Measurements from ENCODE around the gene ADAM17.

DNA sequence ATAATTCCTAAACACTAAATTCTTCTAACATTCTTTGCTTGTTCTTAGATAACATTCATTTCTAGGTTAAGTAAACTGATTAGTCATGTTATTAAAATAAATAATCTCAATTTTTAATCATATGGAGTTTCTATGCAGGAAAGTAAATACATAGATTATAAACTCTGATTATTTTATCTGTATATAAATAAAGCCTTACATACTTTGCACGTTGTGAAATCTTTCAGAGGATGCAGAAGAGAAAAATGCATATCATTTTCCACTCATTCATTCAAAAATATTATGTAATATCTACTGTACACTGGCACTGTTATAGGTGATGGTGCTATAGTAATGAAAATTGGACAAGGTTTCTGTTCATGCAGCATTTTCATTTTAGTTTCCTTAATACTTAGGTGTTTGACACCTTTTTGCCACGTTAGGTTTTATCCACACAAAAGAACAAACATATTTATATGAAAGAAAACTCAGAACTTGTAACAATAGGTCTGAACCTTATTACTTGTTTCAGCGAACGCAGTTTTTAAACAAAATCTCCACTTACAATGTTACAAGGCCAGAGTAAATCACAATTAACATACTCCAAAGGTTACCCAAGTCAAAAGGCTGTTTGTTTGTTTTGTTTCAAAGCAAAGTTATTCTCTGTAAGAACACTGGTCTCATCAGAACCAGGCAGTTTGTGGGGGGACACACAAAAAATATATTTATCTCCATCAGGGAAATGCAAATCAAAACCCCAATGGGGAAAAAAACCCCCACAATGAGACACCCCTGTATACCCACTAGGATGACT is 27.4 kb downstream of the ADAM17 start:
- TF ChIP-seq, protein P1, sequence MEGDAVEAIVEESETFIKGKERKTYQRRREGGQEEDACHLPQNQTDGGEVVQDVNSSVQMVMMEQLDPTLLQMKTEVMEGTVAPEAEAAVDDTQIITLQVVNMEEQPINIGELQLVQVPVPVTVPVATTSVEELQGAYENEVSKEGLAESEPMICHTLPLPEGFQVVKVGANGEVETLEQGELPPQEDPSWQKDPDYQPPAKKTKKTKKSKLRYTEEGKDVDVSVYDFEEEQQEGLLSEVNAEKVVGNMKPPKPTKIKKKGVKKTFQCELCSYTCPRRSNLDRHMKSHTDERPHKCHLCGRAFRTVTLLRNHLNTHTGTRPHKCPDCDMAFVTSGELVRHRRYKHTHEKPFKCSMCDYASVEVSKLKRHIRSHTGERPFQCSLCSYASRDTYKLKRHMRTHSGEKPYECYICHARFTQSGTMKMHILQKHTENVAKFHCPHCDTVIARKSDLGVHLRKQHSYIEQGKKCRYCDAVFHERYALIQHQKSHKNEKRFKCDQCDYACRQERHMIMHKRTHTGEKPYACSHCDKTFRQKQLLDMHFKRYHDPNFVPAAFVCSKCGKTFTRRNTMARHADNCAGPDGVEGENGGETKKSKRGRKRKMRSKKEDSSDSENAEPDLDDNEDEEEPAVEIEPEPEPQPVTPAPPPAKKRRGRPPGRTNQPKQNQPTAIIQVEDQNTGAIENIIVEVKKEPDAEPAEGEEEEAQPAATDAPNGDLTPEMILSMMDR (IDR thresholded peaks at IDR 0.05; ENCODE audit: low read depth, low read length): no peak
- TF ChIP-seq EZH2phosphoT487 (IDR thresholded peaks at IDR 0.05; ENCODE audit: low read depth): no peak

All from OCI-LY3 (cell line).